NCI-H2081 treated with DMSO at 0.1 percent for 48 hours (cell line): ENCODE data around the gene KDM1A.
A peak's percentile ranks its signal among the peaks of the same experiment; 100 is the strongest.

Experiments
- DNase-seq: peaks from one replicate; lab custom pipeline; 2025; lab: John Stamatoyannopoulos, UW

Gene KDM1A

GRCh38 chr1:23069675-23070074 is 50.4 kb downstream of the KDM1A start:
- DNase-seq, result no peak

GRCh38 chr1:23074012-23074411 is 54.7 kb downstream of the KDM1A start:
- DNase-seq, result no peak

GRCh38 chr1:23079025-23079424 is 59.8 kb downstream of the KDM1A start:
- no peak for DNase-seq

GRCh38 chr1:23080885-23081284 is 61.6 kb downstream of the KDM1A start:
- no peak for DNase-seq

GRCh38 chr1:23081376-23081775 is 62.1 kb downstream of the KDM1A start:
- no peak for DNase-seq

GRCh38 chr1:23083714-23084480 is 64.6 kb downstream of the KDM1A start:
- DNase-seq, result no peak

GRCh38 chr1:23084880-23085279 is 65.6 kb downstream of the KDM1A start:
- no peak for DNase-seq

- no peak for DNase-seq
These were observed 66.4 kb downstream of the KDM1A start for GRCh38 chr1:23085696-23086095.

- no peak for DNase-seq
These were observed 68.8 kb downstream of the KDM1A start for GRCh38 chr1:23088027-23088426.

- DNase-seq, result no peak
These were observed 70.8 kb downstream of the KDM1A start for GRCh38 chr1:23090056-23090455.

GRCh38 chr1:23091545-23091944 is 72.3 kb downstream of the KDM1A start:
- no peak for DNase-seq

- DNase-seq, result no peak
These were observed 73.2 kb downstream of the KDM1A start for GRCh38 chr1:23092447-23092846.

GRCh38 chr1:23097316-23097715 is 78.0 kb downstream of the KDM1A start:
- no peak for DNase-seq

GRCh38 chr1:23098463-23099170 is 79.3 kb downstream of the KDM1A start:
- peak; percentile 52 for DNase-seq

- no peak for DNase-seq
These were observed 79.9 kb downstream of the KDM1A start for GRCh38 chr1:23099171-23099536.

- DNase-seq, result no peak
These were observed 80.9 kb downstream of the KDM1A start for GRCh38 chr1:23100074-23100748.

GRCh38 chr1:23101101-23101827 is 82.0 kb downstream of the KDM1A start:
- DNase-seq, result no peak

GRCh38 chr1:23101887-23102286 is 82.6 kb downstream of the KDM1A start:
- DNase-seq, result no peak

GRCh38 chr1:23102289-23102688 is 83.0 kb downstream of the KDM1A start:
- no peak for DNase-seq

- DNase-seq, result no peak
These were observed 84.0 kb downstream of the KDM1A start for GRCh38 chr1:23103001-23103889.

GRCh38 chr1:23108918-23109533 is 89.8 kb downstream of the KDM1A start:
- DNase-seq, result no peak
